Endometrial microvascular endothelial cells (primary cell): ENCODE measurements around the gene THAP11. TPM values are rescaled to one million over a fixed set of nuclear protein-coding genes. Genes with fewer than 3 reads are reported as not detected.

Experiments
- in situ Hi-C: cut with HindIII; loops from 2 replicates; pipeline ENCODE4 v1.10.0; 2017; ENCODE audit warnings: low sequenced_read_pairs, low pct_unique_long_range_greater_than_20kb; ENCODE audit errors: inconsistent ontology term
- total RNA-seq: library from RNA; depleted of rRNA; stranded (reverse); fragments of >200 nt; gene quantifications from one replicate; pipeline ENCODE4 v1.2.3, GENCODE V29; 2015; ENCODE audit errors: inconsistent ontology term

Gene THAP11
- 33.0 TPM for total RNA-seq

DNA sequence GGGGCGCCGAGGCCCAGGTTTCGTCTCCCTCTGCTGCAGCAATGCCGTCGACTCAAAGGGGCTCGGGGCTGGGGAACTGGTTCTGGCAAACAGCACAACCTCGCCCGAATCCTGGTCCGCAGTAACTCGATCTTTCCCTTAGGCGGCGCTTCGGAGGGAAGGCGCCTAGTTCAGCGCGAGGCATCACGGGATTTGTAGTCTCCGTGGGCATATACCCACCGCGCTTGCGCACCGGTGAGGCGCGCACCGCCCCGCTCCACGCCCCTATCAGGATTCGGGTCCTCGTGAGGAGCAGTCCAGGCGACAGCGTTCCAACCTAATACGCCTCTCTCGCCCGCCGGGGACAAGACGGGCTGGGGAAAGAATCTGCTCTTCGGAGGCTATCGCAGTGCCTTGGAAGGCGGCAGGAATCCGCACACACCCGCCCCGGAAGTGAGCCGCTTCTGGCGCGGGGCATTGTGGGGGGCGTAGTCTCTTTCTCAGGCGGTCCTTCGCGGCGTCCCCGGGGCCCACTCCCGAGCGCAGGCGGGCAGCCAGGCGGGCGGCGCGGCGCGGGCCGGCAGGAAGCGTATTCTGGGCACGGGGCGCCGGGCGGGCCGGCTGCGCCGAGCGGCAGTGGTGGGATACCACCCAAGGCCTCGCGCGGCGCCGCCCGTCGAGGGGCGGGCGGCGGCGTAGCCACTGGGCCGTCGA lies at the start of gene THAP11:
THAP11 (plus strand) TSS at position 505 of the 693 bp plus-strand sequence. CDS start 235 bp downstream, outside the sequence.
- in situ Hi-C loops = no loop called here

DNA sequence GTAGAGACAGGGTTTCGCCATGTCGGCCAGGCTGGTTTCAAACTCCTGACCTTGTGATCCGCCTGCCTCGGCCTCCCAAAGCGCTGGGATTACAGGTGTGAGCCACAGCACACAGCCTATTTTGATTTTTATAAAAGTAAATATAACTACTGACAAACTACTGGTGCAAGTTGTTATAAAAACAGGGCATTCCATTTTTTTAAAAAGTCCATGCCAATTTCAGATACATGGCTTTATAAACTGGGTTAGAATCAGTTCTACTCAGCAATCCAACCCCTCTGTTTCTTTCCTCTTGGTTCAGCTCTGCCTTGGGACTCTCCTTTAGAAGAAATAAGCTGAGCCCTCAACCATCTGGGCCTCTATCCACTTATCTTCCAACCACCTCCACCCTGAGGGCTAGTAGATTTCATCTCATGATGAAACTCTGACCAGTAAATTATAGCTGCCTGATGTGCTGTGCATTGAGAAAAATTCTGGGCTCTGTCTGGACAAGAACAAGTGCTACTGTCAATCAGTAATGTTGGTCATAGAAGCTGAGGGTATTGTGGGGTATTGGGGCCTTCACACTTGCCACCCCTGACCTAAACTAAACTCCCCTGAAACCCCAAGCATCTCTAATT lies 45.9 kb upstream of the THAP11 start:
- in situ Hi-C loops = no loop called here

DNA sequence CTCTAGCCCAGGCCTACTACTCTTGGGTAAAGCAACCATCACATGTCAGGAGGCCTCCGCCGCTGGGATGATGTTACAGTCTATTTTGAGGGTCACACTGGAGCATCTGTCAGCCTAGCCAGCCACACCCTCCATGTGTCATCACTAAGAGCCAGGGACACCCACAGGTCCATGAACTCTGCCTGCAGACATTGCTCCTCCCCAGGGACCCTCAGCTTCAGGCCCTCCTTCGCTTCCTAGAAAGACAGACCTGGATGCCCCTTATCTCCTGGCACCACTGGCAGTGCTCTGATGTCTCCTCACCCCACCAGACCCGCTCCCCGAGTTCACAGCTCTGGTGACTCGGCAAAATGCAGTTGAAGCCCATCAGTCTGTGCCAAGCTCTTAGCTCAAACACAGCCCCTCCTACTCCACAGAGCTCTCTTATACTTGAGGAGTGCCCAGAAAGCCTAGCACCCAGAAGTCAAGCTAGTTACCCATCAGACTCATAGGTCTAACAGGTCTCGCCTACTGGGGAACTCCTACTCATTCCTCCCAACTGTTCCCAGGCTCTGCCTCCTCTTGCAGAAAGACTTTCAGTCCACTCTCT lies 41.7 kb upstream of the THAP11 start:
- in situ Hi-C loops = loop anchor here (25.0 kb wide), 1 partner anchor 113 kb away; no protein-coding TSS in a partner anchor

DNA sequence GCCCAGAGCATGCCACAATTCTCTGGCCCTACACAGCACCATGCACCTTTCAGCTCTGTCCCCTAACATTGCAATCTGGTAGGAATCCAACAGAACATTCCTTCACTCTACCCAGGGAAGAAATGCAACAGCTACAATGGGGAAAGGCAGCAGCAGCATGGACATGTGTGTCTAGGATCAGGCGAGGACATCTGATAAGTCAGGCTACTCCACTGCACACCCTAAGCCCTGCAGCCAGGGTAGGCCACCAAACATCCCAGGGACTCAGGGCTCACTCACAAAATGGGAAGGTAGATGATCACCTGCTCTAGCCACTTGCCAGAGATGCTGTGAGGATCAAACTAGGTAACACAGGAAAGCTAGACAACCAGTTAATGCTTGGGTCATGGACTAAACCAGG lies 40.9 kb upstream of the THAP11 start:
- in situ Hi-C loops = loop anchor here (25.0 kb wide), 1 partner anchor 114 kb away; no protein-coding TSS in a partner anchor

DNA sequence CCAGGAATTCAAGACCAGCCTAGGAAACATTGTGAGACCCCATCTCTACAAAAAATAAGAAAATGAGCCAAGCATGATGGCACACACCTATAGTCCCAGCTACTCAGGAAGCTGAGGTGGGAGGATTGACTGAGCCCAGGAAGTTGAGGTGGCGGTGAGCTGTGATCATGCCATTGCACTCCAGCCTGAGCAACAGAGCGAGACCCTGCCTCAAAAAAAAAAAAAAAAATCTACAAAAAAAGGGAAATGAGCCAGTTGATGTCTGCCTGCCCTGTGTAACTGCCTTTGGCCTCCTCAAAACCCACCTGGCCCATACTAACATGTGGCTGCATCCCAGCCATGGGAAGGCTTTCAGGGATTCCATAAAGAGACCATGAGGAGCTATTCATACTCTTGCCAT lies 40.2 kb upstream of the THAP11 start:
- in situ Hi-C loops = loop anchor here (25.0 kb wide), 1 partner anchor 115 kb away; no protein-coding TSS in a partner anchor

DNA sequence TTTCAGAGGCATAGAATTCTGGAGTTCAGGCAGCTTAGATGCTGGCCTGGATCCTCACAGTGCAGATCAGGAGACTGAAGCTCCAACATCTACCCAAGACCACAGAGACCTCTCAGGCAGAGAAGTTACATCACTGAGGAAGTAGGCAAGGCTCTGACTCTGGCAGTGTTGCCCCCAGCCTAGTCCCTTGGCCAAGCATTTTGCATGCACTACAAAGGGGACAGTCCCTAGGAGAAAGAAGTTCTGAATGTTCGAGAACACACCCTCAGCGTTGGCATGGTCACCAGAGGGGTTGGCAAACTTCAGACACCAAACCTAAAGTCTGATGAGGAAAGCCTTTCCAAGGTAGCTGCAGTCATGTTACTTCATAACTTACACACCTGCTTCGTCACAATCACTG lies 38.2 kb upstream of the THAP11 start:
- in situ Hi-C loops = loop anchor here (25.0 kb wide), 1 partner anchor 117 kb away; no protein-coding TSS in a partner anchor

DNA sequence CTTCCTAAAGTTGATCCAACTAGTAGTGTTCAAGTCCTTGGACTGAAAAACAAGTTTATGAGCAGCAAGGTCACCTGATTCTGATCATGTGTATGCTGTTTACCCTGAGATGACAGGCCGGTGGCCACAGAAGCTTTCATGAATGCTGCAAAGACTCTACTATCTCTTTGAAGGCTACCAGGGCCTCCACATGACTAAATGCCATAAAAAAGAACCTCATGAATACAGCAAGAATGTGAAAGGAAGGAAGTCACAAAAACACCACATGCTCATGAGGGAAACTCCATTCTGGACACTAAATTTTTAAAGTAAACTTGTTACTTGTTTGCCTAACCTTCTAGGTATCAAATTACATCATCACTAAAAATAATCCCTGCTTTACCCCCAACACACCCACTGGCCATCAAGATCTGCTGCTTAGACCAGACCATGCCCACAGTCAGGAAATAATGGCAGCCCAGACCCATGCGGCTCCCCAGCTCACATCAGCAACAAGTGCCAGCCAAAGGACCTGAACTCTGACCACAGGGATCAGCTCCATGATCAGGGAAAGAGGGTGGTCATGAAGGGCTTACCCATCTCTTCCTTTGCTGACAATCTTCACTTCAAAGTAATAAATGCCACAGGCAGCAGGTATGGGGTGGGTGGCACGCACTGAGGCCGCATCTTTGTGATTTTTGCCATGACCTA lies 37.1 kb upstream of the THAP11 start:
- in situ Hi-C loops = loop anchor here (25.0 kb wide), 1 partner anchor 118 kb away; no protein-coding TSS in a partner anchor

DNA sequence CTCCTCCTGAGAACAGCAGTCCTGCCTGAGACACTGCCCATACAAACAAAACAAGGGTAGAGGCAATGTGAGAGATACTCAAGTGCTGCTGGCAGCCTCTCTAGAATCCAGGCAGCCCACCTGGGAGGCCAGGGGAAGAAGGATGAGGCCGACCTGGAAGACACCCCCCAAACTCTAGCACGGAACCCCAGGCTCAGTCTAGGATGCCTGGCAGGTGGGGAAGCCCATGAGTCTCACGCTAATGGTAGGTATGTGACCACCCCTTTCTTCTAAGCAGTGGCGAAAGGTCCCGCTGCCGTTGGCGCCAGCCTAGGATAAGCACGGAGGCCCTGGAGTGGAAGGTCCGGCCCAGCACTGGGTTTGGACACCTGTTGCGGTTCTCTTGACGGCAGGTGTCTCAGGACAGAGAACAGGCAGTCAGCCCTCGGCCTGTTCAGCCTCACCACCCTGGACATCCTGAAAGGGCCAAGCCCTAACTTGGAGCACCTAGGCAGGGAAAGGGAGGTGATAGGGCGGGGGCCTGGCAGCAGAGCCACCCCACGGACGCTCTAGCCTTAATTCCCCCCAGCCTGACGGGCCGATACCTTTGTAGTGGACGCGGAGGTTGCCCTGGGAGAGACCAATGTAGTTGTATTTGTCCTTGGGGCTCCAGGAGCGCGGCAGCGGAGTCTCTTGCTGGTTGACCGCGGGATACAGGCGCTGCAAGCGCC lies 36.2 kb upstream of the THAP11 start:
- in situ Hi-C loops = loop anchor here (25.0 kb wide), 1 partner anchor 119 kb away; no protein-coding TSS in a partner anchor

DNA sequence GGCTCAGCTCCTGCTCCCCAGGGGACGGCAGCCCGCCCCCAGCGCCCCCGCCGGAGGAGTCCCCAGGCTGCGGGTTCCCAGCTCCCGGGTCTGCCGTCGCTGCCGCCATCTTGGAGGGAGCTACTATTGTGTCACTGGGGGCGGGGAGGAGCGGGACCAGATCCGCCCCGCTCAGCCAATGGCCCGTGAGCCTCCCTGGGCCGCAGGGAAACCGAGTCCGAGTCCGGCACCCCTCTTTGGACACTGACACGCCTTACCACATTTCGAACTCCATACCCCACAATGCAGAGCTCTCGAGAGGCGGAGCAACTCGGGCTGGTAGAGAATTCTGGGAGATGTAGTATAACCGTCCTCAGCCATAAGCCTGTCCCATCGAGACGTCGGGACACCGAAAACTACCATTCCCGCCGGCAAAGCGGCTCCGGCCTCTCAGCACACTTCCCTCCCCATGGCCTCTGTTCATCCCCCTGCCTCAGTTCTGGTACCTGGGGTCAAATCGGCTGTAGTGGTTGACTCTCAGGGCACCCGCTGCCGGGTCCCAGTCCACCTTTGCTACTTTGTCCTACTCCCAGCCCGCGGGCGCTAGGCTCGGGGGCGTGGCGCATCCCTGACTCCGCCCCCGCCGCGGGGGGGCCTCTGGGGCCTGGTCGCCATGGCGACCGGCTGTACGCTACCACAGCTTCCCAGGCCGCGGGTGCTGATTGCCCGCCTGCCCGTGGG lies 35.5 kb upstream of the THAP11 start, which contains the start of the genes RANBP10 and TSNAXIP1:
RANBP10 (minus strand) TSS at position 133 of the 720 bp plus-strand sequence; CDS start at position 109, 24 bp downstream.
TSNAXIP1 (plus strand) TSS at position 462 of the 720 bp plus-strand sequence. CDS start 261 bp downstream, outside the sequence.
- in situ Hi-C loops = loop anchor here (25.0 kb wide), 1 partner anchor 119 kb away; no protein-coding TSS in a partner anchor

DNA sequence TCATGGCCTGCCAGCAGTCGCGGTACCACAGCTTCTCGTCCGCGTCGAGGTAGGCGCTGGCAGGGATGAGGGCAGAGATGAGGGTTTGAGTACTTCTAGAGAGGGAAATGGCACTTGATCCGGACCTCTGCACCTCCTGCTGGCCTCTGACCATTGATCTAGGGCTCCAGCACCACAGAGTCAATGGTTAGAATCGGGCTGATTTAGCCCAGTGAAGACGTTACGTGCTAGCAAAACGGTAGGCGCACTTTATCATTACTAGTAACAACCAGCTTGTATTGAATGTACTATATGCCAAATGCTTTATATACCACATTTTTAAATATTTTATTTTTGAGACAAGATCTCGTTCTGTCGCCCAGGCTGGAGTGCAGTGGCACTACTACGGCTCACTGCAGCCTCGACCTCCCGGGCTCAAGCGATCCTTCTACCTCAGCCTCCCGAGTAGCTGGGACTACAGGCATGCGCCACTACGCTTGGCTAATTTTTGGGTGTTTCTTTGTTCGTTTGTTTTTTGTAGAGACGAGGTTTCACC lies 34.9 kb upstream of the THAP11 start:
- in situ Hi-C loops = loop anchor here (25.0 kb wide), 1 partner anchor 120 kb away; no protein-coding TSS in a partner anchor

DNA sequence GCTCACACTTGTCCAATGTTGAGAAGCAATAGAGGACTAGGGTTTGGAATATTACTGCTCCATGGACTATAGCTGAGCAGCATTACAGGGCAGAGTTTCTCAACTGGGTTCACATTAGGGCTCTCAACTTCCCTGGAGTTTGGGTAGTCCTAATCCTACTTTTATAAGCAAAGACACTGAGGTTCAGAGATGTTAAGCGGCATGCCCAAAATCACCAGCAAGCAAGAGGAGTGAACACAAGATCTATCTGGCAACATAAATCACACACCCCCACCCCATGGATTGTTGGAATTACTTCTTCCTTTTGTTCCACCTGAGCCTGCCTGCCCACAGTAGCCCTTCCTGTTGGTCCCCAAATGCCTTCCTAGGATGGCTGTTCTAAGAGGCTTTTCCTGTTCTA lies 30.2 kb upstream of the THAP11 start:
- in situ Hi-C loops = loop anchor here (25.0 kb wide), 1 partner anchor 125 kb away; no protein-coding TSS in a partner anchor

DNA sequence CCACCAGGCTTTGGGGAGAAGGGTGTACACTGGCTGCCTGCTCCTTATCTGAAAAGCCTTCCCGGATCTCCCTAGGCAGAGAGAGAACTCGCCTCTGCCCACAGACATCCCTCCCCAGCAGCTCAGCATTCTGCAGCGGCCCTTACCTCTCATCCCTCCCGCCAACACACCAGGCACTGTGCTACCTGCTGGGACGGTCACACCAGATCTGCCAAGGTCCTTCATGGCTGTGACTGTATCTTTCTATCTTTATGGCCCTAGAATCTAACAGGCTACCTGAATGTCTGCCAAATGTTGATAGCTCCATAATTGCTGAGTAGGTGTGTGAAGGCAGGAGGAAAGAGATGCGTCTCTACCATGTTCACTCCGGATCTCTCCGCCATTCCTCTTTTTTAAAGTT lies 27.6 kb upstream of the THAP11 start:
- in situ Hi-C loops = loop anchor here (25.0 kb wide), 1 partner anchor 127 kb away; no protein-coding TSS in a partner anchor

DNA sequence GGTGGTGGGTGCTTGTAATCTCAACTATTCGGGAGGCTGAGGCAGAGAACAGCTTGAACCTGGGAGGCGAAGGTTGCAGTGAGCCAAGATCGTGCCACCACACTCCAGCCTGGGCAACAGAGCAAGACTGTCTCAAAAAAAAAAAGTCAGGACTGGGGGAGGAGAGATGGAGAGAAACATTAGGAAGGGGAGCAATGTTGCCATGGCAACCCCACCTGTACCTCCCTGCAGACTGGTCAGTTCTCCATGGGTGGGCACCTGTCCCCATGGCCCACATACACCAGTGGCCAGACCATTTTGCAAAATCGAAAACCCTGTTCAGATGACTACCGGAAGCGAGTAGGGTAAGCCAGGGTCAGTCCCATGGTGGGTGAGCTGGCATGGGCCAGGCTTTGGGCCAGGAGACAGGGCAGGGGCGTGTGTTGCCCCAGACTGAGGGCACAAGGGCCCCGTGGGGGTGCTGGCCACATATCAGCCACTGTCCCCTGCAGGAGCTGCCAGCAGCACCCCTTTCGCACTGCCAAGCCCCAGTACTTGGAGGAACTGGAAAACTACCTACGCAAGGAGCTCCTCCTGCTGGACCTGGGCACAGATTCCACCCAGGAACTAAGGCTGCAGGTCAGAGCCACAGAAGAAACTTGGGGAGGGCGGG lies 21.4 kb upstream of the THAP11 start:
- in situ Hi-C loops = loop anchor here (25.0 kb wide), 1 partner anchor 133 kb away; no protein-coding TSS in a partner anchor

DNA sequence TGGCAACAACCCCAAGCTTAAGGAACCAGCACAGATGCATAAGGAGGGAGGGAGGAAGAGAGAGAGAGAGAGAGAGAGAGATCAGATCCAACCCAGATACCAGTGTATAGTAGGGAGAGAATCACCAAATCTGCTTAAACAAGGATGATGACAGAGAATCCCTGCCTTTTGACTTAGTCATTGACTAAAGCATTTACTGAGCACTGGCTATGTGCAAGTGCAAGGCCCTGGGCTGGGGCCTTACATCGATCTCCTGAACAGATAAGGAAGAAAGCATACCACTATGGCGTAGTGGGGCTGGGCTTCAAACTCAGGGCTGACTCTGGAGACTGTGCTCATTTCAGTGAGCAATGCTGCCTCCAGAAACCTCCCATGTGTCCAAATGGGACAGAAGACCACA lies 19.6 kb upstream of the THAP11 start:
- in situ Hi-C loops = loop anchor here (25.0 kb wide), 1 partner anchor 135 kb away; no protein-coding TSS in a partner anchor

DNA sequence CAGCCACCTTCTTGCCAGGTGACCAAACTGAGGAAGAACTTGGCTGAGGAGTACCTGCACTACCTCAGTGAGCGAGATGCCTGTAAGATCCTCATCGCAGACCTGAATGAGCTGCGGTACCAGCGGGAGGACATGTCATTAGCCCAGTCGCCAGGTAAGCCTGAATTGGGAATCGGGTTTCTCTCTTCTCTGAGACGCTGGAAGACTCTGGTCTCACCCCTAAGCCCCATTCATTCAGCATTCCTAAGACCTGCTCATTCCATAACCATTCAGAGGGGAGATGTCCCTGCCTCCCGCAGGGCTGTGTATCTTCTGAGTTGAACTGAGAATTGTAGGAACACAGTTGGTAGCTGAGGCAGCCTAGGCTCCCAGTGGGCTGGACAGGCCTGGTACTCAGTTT lies 17.0 kb upstream of the THAP11 start:
- in situ Hi-C loops = no loop called here

DNA sequence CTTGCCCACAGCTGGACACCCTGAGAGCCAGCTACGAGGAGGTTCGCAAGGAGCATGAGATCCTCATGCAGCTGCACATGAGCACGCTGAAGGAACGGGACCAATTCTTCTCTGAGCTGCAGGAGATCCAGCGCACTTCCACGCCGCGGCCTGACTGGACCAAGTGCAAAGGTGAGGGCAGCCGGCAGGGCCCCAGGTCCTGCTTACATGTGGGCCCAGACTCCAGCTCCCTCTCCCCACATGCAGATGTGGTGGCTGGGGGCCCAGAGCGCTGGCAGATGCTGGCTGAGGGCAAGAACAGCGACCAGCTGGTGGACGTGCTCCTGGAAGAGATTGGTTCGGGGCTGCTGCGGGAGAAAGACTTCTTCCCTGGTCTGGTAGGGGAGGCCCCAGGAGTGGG lies 16.2 kb upstream of the THAP11 start:
- in situ Hi-C loops = no loop called here

DNA sequence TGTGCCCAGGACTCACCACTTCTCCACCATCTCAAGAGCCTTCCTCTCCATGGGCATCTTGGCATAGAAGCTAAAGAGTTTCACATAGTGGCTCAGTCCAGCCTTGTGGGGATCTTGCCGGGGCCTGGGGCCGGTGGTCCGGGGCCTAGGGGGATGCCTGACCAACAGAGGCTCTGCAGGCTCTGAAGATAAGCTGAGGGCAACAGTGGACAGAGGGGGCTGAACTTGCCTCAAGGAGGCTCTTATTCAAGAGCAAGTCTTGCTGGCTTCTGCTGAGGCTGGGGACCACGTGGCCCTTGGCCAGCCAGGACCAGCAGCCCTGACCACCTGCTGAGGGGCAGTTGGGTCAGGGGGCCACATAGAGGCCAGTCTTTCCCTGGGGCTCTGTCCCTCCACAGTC lies 13.5 kb upstream of the THAP11 start:
- in situ Hi-C loops = no loop called here
